Keratinocyte (primary cell): ENCODE data around the gene CCT2. TPM values are rescaled to one million over a fixed set of nuclear protein-coding genes. Genes with fewer than 3 reads are reported as not detected.

ENCODE experiments used
- DNase-seq: peaks from one replicate; pipeline ENCODE4 v3.0.0-alpha.2; 2011; ENCODE audit warnings: low read depth, missing footprints, low spot score
- FAIRE-seq: peaks from 2 replicates; lab custom pipeline; 2011; peaks lifted over from hg19 to GRCh38; lab: Jason Lieb, UNC
- H2AFZ ChIP-seq: 2 replicates; pipeline ENCODE4 v1.6.0; 2012; ENCODE audit warnings: low read length, control low read depth, inconsistent platforms; ENCODE audit not compliant: control insufficient read depth
- H3K27ac ChIP-seq: 2 replicates; pipeline ENCODE4 v1.5.1; 2011; ENCODE audit warnings: low read length; ENCODE audit not compliant: control insufficient read depth, insufficient read depth
- H3K27me3 ChIP-seq: 3 replicates; pipeline ENCODE4 v1.6.0; 2011; ENCODE audit warnings: low read length; ENCODE audit not compliant: control insufficient read depth, insufficient read depth; ENCODE audit errors: extremely low read depth
- H3K36me3 ChIP-seq, 2 experiments: 2 replicates in 1 of 2; 3 replicates in 1 of 2; pipeline ENCODE4 v1.5.1; 2011; ENCODE audit warnings: low read length in 2 of 2, mild to moderate bottlenecking in 1 of 2; ENCODE audit not compliant: control insufficient read depth in 2 of 2, insufficient read depth in 2 of 2; ENCODE audit errors: extremely low read depth in 1 of 2
- H3K4me1 ChIP-seq: 3 replicates; pipeline ENCODE4 v1.5.1; 2011; ENCODE audit warnings: low read length; ENCODE audit not compliant: control insufficient read depth, insufficient read depth; ENCODE audit errors: extremely low read depth
- H3K4me2 ChIP-seq: 3 replicates; pipeline ENCODE4 v1.6.0; 2011; ENCODE audit warnings: low read depth, low read length; ENCODE audit not compliant: control insufficient read depth, insufficient read depth; ENCODE audit errors: extremely low read depth
- H3K4me3 ChIP-seq, 3 experiments: fragments of 200-600 bp in 1 of 3; sonication (generic) in 1 of 3; 2 replicates in 2 of 3; 3 replicates in 1 of 3; pipeline ENCODE4 v1.5.1; 2011 to 2016; ENCODE audit warnings: low read length in 3 of 3, mild to moderate bottlenecking in 3 of 3, control low read depth in 2 of 3, inconsistent platforms in 1 of 3, low read depth in 1 of 3, mixed read lengths in 1 of 3, mixed run types in 1 of 3, moderate library complexity in 1 of 3; ENCODE audit not compliant: control insufficient read depth in 2 of 3, insufficient read depth in 2 of 3; ENCODE audit errors: extremely low read depth in 1 of 3
- H3K79me2 ChIP-seq: 2 replicates; pipeline ENCODE4 v1.6.0; 2012; ENCODE audit warnings: low read length; ENCODE audit not compliant: control insufficient read depth, insufficient read depth
- H3K9ac ChIP-seq: 3 replicates; pipeline ENCODE4 v1.6.0; 2011; ENCODE audit warnings: low read length; ENCODE audit not compliant: control insufficient read depth, insufficient read depth; ENCODE audit errors: extremely low read depth
- H3K9me1 ChIP-seq: 3 replicates; pipeline ENCODE4 v1.6.0; 2011; ENCODE audit warnings: low read length; ENCODE audit not compliant: control insufficient read depth, insufficient read depth; ENCODE audit errors: extremely low read depth
- H3K9me3 ChIP-seq: 2 replicates; pipeline ENCODE4 v1.5.1; 2012; ENCODE audit warnings: low read depth, low read length; ENCODE audit not compliant: control insufficient read depth
- H4K20me1 ChIP-seq: 3 replicates; pipeline ENCODE4 v1.6.0; 2011; ENCODE audit warnings: low read length; ENCODE audit not compliant: control insufficient read depth, insufficient read depth; ENCODE audit errors: extremely low read depth
- CTCF ChIP-seq, 3 experiments: IDR thresholded peaks in 1 of 3; conservative IDR thresholded peaks in 1 of 3; optimal IDR thresholded peaks in 1 of 3; 2 replicates in 2 of 3; 3 replicates in 1 of 3; pipeline versions ENCODE3 to v1.5.1; 2011; ENCODE audit warnings: low read length in 3 of 3, mild to moderate bottlenecking in 3 of 3, moderate library complexity in 2 of 3, control low read depth in 1 of 3, inconsistent platforms in 1 of 3; ENCODE audit not compliant: insufficient read depth in 2 of 3; ENCODE audit errors: extremely low read depth in 1 of 3
- EZH2 ChIP-seq: IDR thresholded peaks from one replicate; pipeline ENCODE4 v1.6.1; 2012; ENCODE audit warnings: inconsistent platforms, mild to moderate bottlenecking, low read length, moderate library complexity
- dilution Hi-C: fragments of 300-500 bp; cut with MboI; formaldehyde crosslinking; loops from one replicate; pipeline ENCODE4 v1.7.0; 2020; ENCODE audit warnings: low sequenced_read_pairs; ENCODE audit not compliant: extremely low pct_ligation_motif_present
- polyA plus RNA-seq, 5 experiments: library from polyadenylated mRNA; depleted of rRNA in 3 of 5; stranded (reverse) in 3 of 5; stranded (forward) in 1 of 5; unstranded in 1 of 5; fragments of >200 nt; gene quantifications; 1 replicate in 1 of 5; 2 replicates in 3 of 5; 3 replicates in 1 of 5; pipeline versions ENCODE4 v1.2.1 to v1.2.3, GENCODE V29; 2011 to 2012; ENCODE audit warnings: missing spikeins in 2 of 5, low read depth in 1 of 5, low replicate concordance in 1 of 5

Gene CCT2
- polyA plus RNA-seq, 1 donor (not counting 4 experiments of a cell fraction or from before 2014, with no cell fraction given), result 365 TPM

DNA sequence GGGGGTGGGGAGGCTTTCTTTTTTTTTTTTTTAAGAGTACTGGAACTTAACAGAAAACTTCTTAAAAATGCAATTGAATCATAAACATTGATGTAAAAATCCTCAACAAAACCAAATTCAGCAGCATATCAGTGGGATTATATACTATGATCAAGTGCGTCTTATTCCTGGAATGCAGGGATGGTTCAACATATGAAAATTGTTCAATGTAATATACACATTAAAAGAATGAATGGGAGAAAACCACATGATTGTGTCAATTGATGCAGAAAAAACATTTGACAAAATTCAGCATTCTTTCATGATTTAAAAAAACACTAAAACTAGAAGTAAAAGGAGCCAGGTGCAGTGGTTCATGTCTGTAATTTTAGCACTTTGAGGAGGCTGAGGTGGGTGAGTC, 41.2 kb upstream of the CCT2 start:
- no peak overlapping the region for H3K27ac ChIP-seq
- H3K9me3 ChIP-seq, result no peaks in the 10 kb centered on the region
- DNase-seq, result no peak
- H3K79me2 ChIP-seq, result no peaks in the 10 kb centered on the region
- TF ChIP-seq CTCF (optimal IDR thresholded peaks at IDR 0.05 in 1 of 3, IDR thresholded peaks at IDR 0.05 in 1 of 3, conservative IDR thresholded peaks at IDR 0.05 in 1 of 3; ENCODE audit: extremely low read depth in 1 of 3, insufficient read depth in 2 of 3, low read length in 3 of 3) (no peak), EZH2 (no peak)
- H3K4me3 ChIP-seq, result no peak overlapping the region
- no peaks in the 10 kb centered on the region for H3K27me3 ChIP-seq
- dilution Hi-C loops, result no loop called here
- no peaks in the 10 kb centered on the region for H3K4me1 ChIP-seq
- H3K9me1 ChIP-seq, result no peaks in the 10 kb centered on the region
- no peak for FAIRE-seq
- H3K36me3 ChIP-seq, result peaks cover 0 to 2% of the 10 kb centered on the region in 2 experiments
- H3K9ac ChIP-seq, result no peak overlapping the region
- H2AFZ ChIP-seq, result no peak overlapping the region
- no peaks in the 10 kb centered on the region for H4K20me1 ChIP-seq
- no peak overlapping the region for H3K4me2 ChIP-seq

- Histone ChIP-seq H2AFZ (no peak overlapping the region), H4K20me1 (no peaks in the 10 kb centered on the region), H3K36me3 (peaks cover 0 to 2% of the 10 kb centered on the region in 2 experiments), H3K9me3 (no peaks in the 10 kb centered on the region), H3K27me3 (no peaks in the 10 kb centered on the region), H3K4me3 (no peak overlapping the region), H3K79me2 (no peaks in the 10 kb centered on the region), H3K4me2 (no peak overlapping the region), H3K9me1 (no peaks in the 10 kb centered on the region), H3K4me1 (no peaks in the 10 kb centered on the region), H3K9ac (no peak overlapping the region), H3K27ac (no peak overlapping the region)
- DNase-seq, result no peak
- TF ChIP-seq EZH2, result no peak
- no peak for TF ChIP-seq CTCF (optimal IDR thresholded peaks at IDR 0.05 in 1 of 3, IDR thresholded peaks at IDR 0.05 in 1 of 3, conservative IDR thresholded peaks at IDR 0.05 in 1 of 3; ENCODE audit: extremely low read depth in 1 of 3, insufficient read depth in 2 of 3, low read length in 3 of 3)
- no peak for FAIRE-seq
- dilution Hi-C loops, result no loop called here
Measured at GRCh38 chr12:69545081-69545480, 40.2 kb upstream of the CCT2 start.
